AML-193 (cell line): Measurements from ENCODE around the gene KSR1.
"Not testable (repeated sequence)": the region's sequence is repeated elsewhere in the genome, so short reads cannot be mapped to it uniquely, and the experiment has no call there.

ENCODE experiments used
- DNase-seq, 2 experiments: peaks; one replicate each; lab custom pipeline; 2025; lab: John Stamatoyannopoulos, UW

The KSR1 gene

DNA sequence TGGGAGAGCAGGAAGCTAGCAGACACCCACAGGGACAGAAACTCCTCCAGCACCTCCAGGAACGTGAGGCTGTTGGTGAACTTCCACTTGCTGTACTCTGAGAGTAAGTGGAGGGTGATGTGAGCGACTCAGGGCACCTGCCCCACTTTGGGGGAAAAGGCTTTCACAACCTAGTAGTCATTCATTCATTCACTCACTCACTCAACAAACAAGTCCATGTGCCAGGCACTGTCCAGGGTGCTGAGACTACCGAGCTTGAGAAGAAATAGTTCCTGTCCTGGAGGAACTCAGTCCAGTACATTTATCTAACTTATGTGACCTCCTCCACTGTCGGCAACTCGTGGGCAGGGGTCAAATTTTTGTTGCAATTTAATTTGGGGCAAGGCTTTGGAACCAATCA, 201.4 kb downstream of the KSR1 start:
- DNase-seq: peak in 1 of 2 experiments; percentile 19

DNA sequence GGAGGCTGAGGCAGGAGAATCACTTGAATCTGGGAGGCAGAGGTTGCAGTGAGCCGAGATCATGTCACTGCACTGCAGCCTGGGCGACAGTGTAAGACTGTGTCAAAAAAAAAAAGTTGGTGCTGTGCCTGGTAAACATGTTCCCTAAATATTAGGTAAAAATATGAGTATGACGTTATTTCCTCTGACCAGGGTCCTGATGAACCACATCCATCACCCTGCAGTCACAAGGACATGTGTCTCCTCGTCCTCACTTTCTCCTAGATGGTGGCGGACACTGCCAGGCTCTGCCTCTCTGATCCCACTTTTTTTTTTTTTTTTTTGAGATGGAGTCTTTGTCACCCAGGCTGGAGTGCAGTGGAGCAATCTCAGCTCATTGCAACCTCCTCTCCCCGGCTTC, 203.4 kb downstream of the KSR1 start:
- no peak for DNase-seq

DNA sequence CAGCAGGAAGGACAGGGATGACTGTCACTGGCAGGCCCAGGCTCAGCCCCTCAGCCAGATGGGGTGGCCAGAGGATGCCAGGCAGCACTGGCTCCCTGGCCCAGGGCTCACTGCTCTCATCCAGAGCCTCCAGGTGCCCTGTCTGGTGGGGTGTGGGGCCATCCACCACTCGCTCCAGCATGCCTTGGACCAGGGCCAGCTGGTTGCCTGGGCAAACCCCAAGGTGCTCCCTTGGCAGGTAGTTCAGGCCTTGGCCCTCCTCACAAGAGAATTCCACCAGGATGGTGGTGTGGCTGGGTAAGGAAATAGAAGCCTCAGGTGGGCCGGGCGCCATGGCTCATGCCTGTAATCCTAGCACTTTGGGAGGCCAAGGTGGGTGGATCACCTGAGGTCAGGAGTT, 204.2 kb downstream of the KSR1 start:
- no peak for DNase-seq

DNA sequence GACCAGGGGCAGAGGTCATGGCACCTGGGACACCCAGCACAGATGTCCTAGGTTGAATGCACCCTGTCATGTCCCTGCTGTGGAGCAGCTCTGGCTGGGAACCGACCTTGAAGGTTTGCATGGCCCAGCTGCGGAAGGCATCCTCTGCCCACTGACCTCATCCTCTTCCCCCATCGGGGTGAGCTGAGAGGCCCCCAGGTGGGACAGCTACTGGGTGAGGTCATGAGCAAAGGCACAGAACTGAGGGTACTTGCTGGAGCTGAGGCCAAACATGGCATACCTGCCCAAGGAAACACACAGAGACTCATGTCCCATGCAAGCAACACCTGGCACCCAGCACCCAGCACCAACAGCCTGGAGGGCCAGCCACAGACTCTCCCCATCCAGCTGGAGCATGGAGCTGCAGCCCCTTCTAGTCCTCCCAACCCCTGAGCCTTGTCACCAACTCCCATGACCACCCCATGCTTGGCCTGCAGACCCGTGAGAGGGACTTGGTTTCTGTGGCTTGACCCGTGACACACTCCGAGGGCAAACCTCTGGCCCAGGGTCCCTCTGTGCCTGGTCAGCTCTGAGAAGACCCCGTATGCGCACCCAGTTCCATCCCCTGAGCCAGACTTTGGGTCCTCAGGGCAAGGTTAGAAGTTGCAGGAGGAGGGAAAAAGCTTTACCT, 207.8 kb downstream of the KSR1 start:
- DNase-seq: no peak

DNA sequence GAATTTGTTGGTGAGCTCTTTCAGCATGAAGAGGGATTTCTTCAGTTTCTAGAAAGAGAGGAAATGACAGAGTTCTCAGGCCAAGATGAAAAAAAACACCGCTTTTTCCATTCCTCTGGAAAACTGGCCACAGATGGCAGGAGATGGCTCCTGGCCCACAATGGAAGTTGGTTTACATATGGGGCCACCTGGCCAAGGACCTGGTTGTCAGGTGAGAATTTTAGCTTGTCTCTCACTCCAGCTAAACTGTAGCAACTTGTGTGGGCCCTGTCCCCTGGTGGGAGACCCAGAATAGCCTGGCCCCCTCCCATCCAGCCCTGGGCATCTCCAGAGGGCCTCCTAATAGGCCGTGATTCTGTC, 208.3 kb downstream of the KSR1 start:
- DNase-seq: no peak

DNA sequence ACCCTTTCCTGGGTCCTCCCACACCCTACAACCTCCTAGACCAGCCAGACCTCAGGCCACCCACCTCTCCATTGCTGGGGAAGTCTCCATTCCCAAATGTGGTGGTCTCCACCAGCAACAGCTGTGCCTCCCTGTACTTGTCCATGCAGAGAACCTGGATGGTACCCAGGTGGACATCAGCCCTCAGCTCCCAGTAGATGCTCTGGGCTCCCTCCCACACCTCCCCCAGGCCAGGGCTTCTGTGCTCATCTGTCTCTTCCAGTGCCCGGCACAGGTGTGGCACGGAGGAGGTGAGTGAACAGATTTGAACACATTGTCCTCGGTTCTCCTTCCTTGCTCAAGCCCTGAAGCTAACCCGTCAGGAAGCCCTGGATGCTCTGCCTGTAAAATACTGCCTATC, 209.3 kb downstream of the KSR1 start:
- no peak for DNase-seq

DNA sequence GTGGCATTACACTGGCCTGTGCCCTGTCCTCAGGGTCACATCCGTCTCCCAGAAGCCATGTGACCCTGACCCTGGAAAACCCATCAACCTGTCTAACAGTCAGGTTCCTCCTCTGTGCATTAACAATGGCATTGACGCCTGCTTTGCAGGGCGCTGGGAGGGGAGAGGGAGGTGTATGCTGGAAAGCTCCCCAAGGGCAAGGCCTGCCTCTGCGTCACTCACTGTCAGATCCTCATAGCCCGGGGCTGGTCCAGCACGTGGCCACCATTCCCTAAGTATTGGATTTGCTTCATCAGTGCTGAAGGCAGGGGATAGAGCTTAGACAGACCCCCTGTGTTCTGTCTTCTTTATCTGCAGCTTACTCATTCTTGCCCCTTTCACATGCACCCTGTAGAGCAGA, 210.0 kb downstream of the KSR1 start:
- DNase-seq: not testable (repeated sequence)

DNA sequence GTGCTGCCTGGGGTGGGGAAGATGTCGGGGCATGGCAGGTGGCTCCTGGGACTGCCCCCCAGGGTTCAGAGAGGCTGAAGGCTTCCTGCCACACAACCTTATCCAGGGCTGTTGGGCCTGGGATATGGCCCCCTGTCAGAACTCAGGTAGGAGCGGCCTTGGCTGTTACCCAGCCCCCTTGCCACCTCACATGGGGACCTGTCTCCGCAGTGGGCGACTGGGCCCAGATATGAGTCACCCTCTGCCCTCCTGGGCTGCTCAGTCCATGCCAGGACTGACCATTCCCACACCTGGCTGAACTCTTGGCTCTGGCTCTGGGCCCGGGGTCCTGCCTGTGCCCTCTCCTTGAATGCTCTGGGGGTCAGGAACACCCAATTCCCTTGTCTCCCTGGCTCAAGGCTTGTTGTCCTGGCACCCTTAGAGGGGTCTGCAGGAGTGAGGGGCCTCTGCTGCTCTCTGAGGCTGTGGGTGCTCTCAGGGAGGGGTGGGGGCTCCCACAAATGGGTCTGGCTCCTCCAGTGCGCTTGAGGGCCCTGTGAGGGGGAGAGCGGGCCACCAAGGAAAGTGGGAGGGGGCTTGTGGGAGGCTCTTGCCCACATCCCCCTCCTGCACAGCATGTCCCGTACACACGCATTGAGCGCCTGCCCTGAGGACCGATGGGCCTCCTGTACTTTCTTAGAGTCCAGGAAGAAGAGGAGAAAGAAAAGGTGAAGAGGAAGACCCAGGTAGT, 210.7 kb downstream of the KSR1 start:
- no peak for DNase-seq

DNA sequence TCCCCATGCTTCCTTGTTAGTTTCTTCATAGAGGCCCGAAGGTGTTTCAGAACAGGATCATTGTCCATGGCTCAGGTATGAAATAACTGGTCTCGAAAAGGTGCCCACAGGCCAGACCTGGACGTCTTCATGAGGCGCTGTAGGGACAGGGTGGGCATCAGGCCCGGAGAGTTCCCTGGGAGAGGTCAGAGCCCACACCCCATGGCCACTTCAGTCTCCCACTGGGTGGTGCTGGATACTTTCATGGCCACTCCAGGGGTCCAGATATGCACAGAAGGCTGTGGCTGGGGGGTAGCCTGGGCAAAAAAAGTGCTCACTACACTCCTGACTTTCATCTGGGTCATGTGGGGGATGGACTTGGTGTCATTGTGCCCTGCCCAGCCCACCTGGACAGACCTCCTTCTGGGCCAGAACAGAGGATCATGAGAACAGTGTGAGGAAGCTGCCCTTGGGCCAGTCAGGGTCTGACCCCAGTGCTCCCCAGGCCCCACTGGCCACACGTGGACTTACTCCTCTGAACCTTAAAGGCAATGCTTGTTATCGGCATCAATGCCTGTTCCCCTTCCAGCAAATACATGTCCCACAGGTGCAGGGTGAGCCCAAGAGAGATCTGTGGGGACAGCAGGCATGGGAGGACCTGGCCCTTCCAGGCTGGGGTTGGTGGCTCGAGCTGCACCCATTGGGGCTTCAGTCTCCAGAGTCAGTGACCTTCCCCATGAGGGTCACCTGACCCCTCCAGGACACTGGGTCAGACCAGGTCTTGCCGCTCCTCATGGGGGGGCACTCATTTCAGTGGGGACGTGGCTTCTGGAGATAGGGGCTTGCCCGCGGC, 211.6 kb downstream of the KSR1 start:
- no peak for DNase-seq

DNA sequence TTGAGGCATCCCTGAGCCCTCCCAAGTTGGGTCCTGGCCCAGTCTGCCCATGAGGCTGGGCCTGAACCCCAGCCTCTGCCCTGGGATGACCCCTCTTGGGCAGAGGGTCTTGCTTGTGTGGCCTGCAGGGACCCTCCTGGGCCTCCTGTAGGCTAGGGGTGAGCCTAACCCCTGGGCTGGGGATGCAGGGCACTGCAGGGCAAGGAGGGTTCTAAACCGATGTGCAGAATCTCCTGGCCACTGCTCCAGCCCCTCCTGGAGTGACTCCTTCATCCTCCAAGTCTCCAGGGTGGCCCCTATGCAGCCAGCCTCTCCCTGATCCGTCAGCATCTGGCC, 212.2 kb downstream of the KSR1 start:
- DNase-seq: no peak

DNA sequence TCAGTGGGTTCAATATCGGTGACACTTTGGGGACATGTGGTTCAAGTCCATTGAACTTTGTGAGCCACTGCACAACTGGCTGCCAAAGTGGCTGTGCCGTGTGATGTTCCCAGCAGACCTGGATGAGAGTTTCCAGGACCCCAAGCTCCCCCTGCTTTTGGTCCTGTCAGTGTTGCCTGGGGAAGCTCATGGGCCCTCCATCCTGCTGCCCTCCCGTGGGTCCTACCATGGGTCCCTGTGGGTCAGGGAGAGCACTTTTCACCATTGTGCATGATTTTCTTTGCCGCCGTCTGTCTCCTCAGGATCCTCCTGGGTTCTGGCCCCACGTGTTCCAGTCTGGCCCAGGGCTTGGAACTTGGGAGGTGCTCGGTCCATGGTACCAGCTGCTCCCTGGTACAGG, 212.9 kb downstream of the KSR1 start:
- no peak for DNase-seq

DNA sequence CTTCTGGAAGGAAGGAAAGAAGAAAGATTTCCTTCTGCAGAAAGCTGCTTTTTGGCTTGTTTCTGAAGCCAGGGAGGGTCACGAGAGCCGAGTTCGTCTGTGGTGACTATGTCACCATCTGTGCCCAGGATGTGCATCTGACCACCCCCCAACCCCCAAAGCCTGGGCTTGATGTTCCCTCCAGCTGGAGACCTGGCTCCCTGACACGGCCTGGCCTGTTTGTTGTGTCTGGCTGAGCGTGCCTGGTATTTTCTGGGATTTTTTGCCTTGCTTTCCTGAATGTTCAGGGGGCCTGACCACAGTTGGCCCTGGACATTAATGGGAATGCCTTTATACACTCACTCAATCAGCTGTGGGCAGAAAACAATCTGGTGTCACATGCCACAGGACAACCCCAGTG, 213.6 kb downstream of the KSR1 start:
- no peak for DNase-seq

DNA sequence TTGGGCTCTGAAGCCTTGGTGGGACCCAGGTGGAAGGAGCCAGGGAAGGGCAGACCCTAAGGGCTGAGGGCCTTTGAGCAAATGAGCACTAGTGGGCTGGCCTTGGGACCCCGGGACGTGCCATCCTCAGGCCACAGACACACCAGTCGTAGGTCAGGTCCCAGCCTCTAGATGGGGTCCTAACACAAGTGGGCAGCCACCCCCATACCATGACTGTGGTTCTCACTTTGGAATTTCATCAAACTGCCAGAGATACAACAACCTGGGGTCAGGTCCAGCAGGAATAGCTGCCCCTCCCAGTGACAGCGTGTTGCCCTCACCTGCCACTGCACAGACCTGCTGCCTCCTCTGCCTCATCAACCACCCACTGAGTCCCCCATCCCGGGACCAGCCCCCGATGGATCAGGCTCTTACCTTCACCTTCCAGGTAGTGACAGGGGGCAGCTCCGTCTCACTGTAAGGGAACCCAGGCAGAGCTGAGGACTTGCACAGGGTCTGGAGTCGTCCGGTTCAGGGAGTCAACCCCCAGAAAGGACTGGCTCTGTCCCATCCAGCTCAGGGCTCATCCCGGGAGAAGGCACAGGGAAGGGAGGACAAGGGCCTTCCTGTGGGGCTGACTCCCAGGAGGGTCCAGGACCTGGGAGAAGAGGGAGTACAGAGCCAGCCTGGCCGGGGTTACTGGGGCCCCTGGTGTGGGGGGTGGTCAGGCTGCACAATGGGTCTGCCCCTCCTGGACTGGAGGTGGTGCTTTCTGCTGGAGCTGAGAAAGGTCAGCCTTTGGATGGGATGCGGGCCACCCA, 214.7 kb downstream of the KSR1 start:
- DNase-seq: no peak

DNA sequence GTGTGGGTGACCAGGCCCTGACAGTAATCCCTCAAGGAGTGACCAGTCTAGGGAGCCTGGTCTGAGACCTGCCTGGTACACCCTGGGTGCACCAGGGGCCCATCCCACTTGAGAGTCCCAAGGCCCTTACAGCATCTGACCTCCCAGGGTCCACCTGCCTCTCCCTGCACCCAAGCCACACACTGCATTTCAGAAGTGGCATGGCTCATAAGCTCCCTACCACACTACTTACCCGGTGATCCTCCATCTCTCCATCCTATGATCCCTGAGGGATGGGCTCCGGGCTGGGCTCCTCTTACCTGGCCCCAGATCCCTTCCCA, 215.3 kb downstream of the KSR1 start:
- no peak for DNase-seq

DNA sequence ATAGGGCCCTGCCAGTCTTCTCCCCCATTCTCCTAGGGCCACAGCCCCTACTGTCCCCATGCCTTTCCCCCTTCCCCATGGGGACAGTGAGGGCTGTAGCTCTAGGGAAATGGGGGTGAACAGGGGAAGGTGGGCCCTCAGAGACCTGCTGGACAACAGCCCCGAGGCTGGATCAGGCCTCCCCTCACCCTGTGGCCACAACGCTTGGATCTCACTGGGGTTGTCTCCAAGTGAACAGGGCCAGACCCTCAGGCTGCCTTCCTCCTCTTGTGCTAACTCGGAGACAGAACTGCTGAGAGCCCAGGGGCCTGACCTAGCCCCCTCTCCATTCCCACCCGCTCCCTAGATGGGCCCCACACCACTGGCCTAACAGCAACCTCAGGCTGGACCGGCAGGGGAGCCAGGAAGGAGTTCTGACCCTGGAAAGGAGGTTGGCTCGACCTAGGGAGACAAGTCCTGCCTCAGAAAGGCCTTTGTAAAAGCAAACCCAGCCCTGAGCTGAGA, 215.8 kb downstream of the KSR1 start:
- not testable (repeated sequence) for DNase-seq

DNA sequence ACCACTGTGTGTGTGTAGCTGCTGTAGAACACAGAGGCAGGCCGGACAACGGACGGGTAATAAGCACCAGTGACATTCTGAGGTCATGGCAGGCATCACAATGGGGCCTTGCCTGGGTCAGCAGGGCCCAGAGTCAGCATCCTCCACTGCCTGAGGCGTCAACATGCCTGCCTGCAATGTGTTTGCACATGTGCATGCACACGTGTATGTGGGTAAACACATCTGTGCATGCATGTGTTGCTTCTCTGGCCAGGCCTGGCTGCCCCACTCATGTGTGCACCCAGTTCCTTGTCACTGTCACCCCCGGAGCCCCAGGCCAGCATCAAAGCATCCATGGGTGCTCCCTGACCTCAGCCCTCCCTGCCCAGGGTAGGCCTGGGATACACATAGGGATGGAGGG, 218.1 kb downstream of the KSR1 start:
- DNase-seq: no peak
